ENCODE data around the gene PRR33.

Gene PRR33

GRCh38 chr11:1917523-1918435, 26.1 kb upstream of the PRR33 start:
- peak overlapping the region in 1 of 2 donors; percentile 53 for H3K27ac ChIP-seq
- H3K4me3 ChIP-seq: no peak overlapping the region
- DNase-seq (ENCODE audit: low spot score): no peak
- no peak for TF ChIP-seq CTCF (IDR thresholded peaks at IDR 0.05)

GRCh38 chr11:1916986-1917522, 25.4 kb upstream of the PRR33 start:
- peak overlapping the region in 1 of 2 donors; percentile 53 for H3K27ac ChIP-seq
- TF ChIP-seq CTCF (IDR thresholded peaks at IDR 0.05): no peak
- no peak for DNase-seq (ENCODE audit: low spot score)

GRCh38 chr11:1916132-1916985, 24.7 kb upstream of the PRR33 start:
- Histone ChIP-seq H3K27ac (peak overlapping the region in 1 of 2 donors; percentile 53), H3K4me3 (no peak overlapping the region)
- TF ChIP-seq CTCF (IDR thresholded peaks at IDR 0.05): no peak
- DNase-seq (ENCODE audit: low spot score): no peak

More at GRCh38 chr11:1916986-1917522, 25.4 kb upstream of the PRR33 start:
- H3K4me3 ChIP-seq: no peak overlapping the region

- no peak for TF ChIP-seq CTCF (IDR thresholded peaks at IDR 0.05)
- H3K27ac ChIP-seq: no peak overlapping the region
- no peak for DNase-seq (ENCODE audit: low spot score)
Measured at GRCh38 chr11:1915795-1916131, 24.1 kb upstream of the PRR33 start.

GRCh38 chr11:1913271-1914060, 21.8 kb upstream of the PRR33 start:
- TF ChIP-seq CTCF (IDR thresholded peaks at IDR 0.05): no peak
- no peak overlapping the region for H3K4me3 ChIP-seq
- no peak for DNase-seq (ENCODE audit: low spot score)
- no peak overlapping the region for H3K27ac ChIP-seq

More at GRCh38 chr11:1915795-1916131, 24.1 kb upstream of the PRR33 start:
- no peak overlapping the region for H3K4me3 ChIP-seq

GRCh38 chr11:1912289-1912878, 20.7 kb upstream of the PRR33 start:
- TF ChIP-seq CTCF (IDR thresholded peaks at IDR 0.05): no peak
- DNase-seq (ENCODE audit: low spot score): no peak
- H3K4me3 ChIP-seq: no peak overlapping the region
- H3K27ac ChIP-seq: no peak overlapping the region
